ENCODE measurements around the gene ASCL1.

The ASCL1 gene

DNA sequence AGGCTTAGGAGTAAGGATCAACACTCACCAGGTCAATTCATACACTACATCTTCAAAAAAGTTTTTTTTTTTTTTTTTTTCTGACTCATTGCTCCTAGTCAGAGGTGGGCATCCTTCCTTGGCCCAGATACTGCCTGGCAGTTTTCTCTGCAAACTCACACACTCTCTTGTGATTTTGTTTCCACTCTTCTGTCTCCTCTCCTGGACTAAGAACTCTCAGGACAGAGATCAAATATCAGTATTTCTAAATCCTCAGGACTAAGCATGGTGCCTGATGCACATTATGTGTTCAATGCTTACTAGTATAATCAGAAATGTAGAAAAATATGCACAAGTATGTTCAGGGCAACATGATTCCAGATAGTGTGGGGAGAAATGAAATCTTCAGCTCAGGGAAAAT, 30.3 kb upstream of the ASCL1 start:
- Histone ChIP-seq H3K79me2 (ENCODE audit: insufficient read depth, low read depth) (no peaks in the 10 kb centered on the region), H3K36me3 (ENCODE audit: insufficient read depth) (no peaks in the 10 kb centered on the region), H3K9ac (no peak overlapping the region), H4K20me1 (ENCODE audit: insufficient read depth) (no peaks in the 10 kb centered on the region), H3K27me3 (ENCODE audit: insufficient read depth, low read depth) (no peaks in the 10 kb centered on the region), H3K4me1 (ENCODE audit: low read depth, poor library complexity, severe bottlenecking) (no peaks in the 10 kb centered on the region), H2AFZ (ENCODE audit: low read depth) (no peak overlapping the region), H3K4me3 (IDR thresholded peaks at IDR 0.05; ENCODE audit: insufficient read depth, low read depth, low read length) (no peak overlapping the region), H3K4me2 (no peak overlapping the region), H3K27ac (no peak overlapping the region)
- TF ChIP-seq, protein P1, sequence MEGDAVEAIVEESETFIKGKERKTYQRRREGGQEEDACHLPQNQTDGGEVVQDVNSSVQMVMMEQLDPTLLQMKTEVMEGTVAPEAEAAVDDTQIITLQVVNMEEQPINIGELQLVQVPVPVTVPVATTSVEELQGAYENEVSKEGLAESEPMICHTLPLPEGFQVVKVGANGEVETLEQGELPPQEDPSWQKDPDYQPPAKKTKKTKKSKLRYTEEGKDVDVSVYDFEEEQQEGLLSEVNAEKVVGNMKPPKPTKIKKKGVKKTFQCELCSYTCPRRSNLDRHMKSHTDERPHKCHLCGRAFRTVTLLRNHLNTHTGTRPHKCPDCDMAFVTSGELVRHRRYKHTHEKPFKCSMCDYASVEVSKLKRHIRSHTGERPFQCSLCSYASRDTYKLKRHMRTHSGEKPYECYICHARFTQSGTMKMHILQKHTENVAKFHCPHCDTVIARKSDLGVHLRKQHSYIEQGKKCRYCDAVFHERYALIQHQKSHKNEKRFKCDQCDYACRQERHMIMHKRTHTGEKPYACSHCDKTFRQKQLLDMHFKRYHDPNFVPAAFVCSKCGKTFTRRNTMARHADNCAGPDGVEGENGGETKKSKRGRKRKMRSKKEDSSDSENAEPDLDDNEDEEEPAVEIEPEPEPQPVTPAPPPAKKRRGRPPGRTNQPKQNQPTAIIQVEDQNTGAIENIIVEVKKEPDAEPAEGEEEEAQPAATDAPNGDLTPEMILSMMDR (conservative IDR thresholded peaks at IDR 0.05; ENCODE audit: low read depth, low read length) = no peak

DNA sequence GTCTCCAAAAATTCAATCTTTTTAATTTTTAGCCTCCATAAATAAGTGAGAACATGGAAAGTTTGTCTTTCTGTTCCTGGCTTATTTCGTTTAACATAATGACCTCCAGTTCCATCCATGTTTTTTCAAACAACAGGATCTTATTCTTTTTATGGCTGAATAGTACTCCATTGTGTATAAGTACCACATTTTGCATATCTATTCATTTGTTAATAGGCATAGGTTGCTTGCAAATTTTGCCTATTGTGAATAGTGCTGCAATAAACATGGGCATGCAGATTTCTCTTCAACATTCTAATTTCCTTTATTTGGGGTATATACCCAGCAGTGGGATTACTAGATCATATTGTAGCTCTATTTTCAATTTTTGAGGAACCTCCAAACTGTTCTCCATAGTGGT, 24.3 kb upstream of the ASCL1 start:
- TF ChIP-seq, protein P1 (conservative IDR thresholded peaks at IDR 0.05; ENCODE audit: low read depth, low read length) = no peak
- H2AFZ ChIP-seq (ENCODE audit: low read depth) = no peak overlapping the region
- H3K4me3 ChIP-seq (IDR thresholded peaks at IDR 0.05; ENCODE audit: insufficient read depth, low read depth, low read length) = no peak overlapping the region
- H4K20me1 ChIP-seq (ENCODE audit: insufficient read depth) = no peaks in the 10 kb centered on the region
- no peaks in the 10 kb centered on the region for H3K79me2 ChIP-seq (ENCODE audit: insufficient read depth, low read depth)
- H3K36me3 ChIP-seq (ENCODE audit: insufficient read depth) = no peaks in the 10 kb centered on the region
- no peak overlapping the region for H3K27ac ChIP-seq
- H3K27me3 ChIP-seq (ENCODE audit: insufficient read depth, low read depth) = no peaks in the 10 kb centered on the region
- H3K4me2 ChIP-seq = no peak overlapping the region
- no peak overlapping the region for H3K9ac ChIP-seq
- no peaks in the 10 kb centered on the region for H3K4me1 ChIP-seq (ENCODE audit: low read depth, poor library complexity, severe bottlenecking)

DNA sequence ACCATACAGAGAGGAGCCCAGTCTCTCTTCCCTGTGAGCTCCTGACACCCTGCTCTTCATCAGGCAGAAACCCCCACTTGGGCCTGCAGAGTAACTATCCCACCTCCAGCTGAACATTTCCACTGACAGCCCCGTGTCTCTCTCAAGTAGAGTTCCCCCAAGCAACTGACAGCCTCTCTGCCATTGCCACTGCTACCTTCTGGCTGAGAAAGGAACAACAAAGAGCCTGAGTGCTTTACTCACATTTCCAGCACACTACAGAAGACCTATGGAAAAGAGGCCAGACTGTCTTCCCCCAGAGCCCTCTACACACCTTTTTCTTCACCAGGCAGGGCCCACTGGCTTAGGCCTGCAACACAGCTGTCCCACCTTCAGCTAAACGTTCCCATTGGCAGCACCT, 18.4 kb upstream of the ASCL1 start:
- Histone ChIP-seq H3K79me2 (ENCODE audit: insufficient read depth, low read depth) (no peaks in the 10 kb centered on the region), H3K36me3 (ENCODE audit: insufficient read depth) (no peaks in the 10 kb centered on the region), H2AFZ (ENCODE audit: low read depth) (no peak overlapping the region), H4K20me1 (ENCODE audit: insufficient read depth) (no peaks in the 10 kb centered on the region), H3K9ac (no peak overlapping the region), H3K4me1 (ENCODE audit: low read depth, poor library complexity, severe bottlenecking) (no peaks in the 10 kb centered on the region), H3K27ac (no peak overlapping the region), H3K4me3 (IDR thresholded peaks at IDR 0.05; ENCODE audit: insufficient read depth, low read depth, low read length) (no peak overlapping the region), H3K4me2 (no peak overlapping the region), H3K27me3 (ENCODE audit: insufficient read depth, low read depth) (no peaks in the 10 kb centered on the region)
- TF ChIP-seq, protein P1 (conservative IDR thresholded peaks at IDR 0.05; ENCODE audit: low read depth, low read length) = no peak

DNA sequence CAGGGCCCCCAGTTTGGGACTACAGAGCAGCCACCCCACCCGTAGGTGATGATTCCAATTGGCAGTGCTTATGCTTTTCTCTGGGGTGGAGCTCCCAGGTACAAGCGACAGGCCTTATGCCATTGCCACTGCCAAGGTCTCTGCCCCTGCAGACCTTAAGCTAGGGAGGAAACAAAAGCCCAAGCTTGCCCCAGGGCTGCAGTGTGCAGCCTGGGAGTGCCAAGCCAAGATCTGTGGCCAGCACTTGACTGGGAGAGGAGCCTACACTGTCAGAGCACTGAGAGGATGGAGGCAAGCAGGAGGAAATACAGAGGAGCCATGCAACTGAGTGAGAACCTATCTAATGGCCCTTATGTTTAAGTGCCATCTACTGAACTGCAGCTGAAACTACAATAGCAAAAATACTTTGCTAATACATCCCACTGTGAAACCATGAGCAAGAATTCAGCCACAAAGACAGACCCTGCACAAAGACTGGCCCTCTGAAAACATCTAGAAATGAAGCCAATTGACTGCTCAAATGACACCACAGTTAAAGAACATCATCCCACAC, 17.7 kb upstream of the ASCL1 start:
- Histone ChIP-seq H4K20me1 (ENCODE audit: insufficient read depth) (no peaks in the 10 kb centered on the region), H3K9ac (no peak overlapping the region), H3K79me2 (ENCODE audit: insufficient read depth, low read depth) (no peaks in the 10 kb centered on the region), H3K4me1 (ENCODE audit: low read depth, poor library complexity, severe bottlenecking) (no peaks in the 10 kb centered on the region), H3K27ac (no peak overlapping the region), H3K27me3 (ENCODE audit: insufficient read depth, low read depth) (no peaks in the 10 kb centered on the region), H3K4me2 (no peak overlapping the region), H2AFZ (ENCODE audit: low read depth) (no peak overlapping the region), H3K36me3 (ENCODE audit: insufficient read depth) (no peaks in the 10 kb centered on the region), H3K4me3 (IDR thresholded peaks at IDR 0.05; ENCODE audit: insufficient read depth, low read depth, low read length) (no peak overlapping the region)
- TF ChIP-seq, protein P1 (conservative IDR thresholded peaks at IDR 0.05; ENCODE audit: low read depth, low read length) = no peak

All from KMS-11 (cell line).